CD14-positive monocyte (primary cell): Measurements from ENCODE around the gene TMEM54. TPM values are rescaled to one million over a fixed set of nuclear protein-coding genes. Genes with fewer than 3 reads are reported as not detected.

Source experiments
- DNase-seq, 3 donors: peaks; one replicate each; pipeline ENCODE4 v3.0.0-alpha.2; 2011 to 2022
- H2AFZ ChIP-seq: 2 replicates; pipeline ENCODE4 v1.6.0; 2012; ENCODE audit warnings: mild to moderate bottlenecking, low read depth, low read length, inconsistent platforms; ENCODE audit not compliant: insufficient read depth, poor library complexity, severe bottlenecking
- H3K27ac ChIP-seq, 2 donors: 1 replicate in 1 of 2; 2 replicates in 1 of 2; pipeline ENCODE4 v1.5.1; 2012 to 2013; ENCODE audit warnings: low read length in 2 of 2, control low read depth in 1 of 2, inconsistent platforms in 1 of 2, low read depth in 1 of 2, mild to moderate bottlenecking in 1 of 2
- H3K27me3 ChIP-seq, 2 donors: one replicate each; pipeline versions ENCODE4 v1.6.0 to v1.6.1; 2011 to 2013; ENCODE audit warnings: low read length in 2 of 2; ENCODE audit not compliant: control insufficient read depth in 2 of 2, insufficient read depth in 2 of 2
- H3K36me3 ChIP-seq, 2 donors: replicated peaks in 1 of 2; 1 replicate in 1 of 2; 2 replicates in 1 of 2; pipeline versions ENCODE4 v1.5.1 to v1.6.1; 2012 to 2013; ENCODE audit warnings: low read length in 2 of 2, control low read depth in 1 of 2, inconsistent platforms in 1 of 2, mild to moderate bottlenecking in 1 of 2; ENCODE audit not compliant: insufficient read depth in 2 of 2, control insufficient read depth in 1 of 2
- H3K4me1 ChIP-seq, 2 donors: 1 replicate in 1 of 2; 2 replicates in 1 of 2; pipeline versions ENCODE4 v1.5.1 to v1.6.1; 2012 to 2013; ENCODE audit warnings: low read length in 2 of 2, control low read depth in 1 of 2, inconsistent platforms in 1 of 2, mild to moderate bottlenecking in 1 of 2, moderate library complexity in 1 of 2; ENCODE audit not compliant: insufficient read depth in 2 of 2, control insufficient read depth in 1 of 2
- H3K4me2 ChIP-seq: replicated peaks from 2 replicates; pipeline ENCODE3; 2012; ENCODE audit warnings: low read length, moderate library complexity, mild to moderate bottlenecking; ENCODE audit not compliant: poor library complexity, severe bottlenecking; ENCODE audit errors: extremely low read depth
- H3K4me3 ChIP-seq, 3 experiments: fragments of 200-600 bp in 1 of 3; sonication (generic) in 1 of 3; replicated peaks in 1 of 3; 1 replicate in 2 of 3; 2 replicates in 1 of 3; pipeline ENCODE4 v1.5.1; 2011 to 2013; ENCODE audit warnings: low read length in 3 of 3, mild to moderate bottlenecking in 3 of 3, control low read depth in 2 of 3, low read depth in 2 of 3, inconsistent platforms in 1 of 3, moderate library complexity in 1 of 3
- H3K79me2 ChIP-seq: 2 replicates; pipeline ENCODE4 v1.6.0; 2012; ENCODE audit warnings: mild to moderate bottlenecking, control low read depth, inconsistent platforms, low read length, moderate library complexity; ENCODE audit not compliant: insufficient read depth
- H3K9ac ChIP-seq: 2 replicates; pipeline ENCODE4 v1.6.0; 2017; ENCODE audit warnings: low read length, mild to moderate bottlenecking; ENCODE audit not compliant: insufficient read depth, poor library complexity, severe bottlenecking
- H3K9me3 ChIP-seq, 2 donors: replicated peaks in 1 of 2; 1 replicate in 1 of 2; 2 replicates in 1 of 2; pipeline versions ENCODE4 v1.5.1 to v1.6.1; 2012 to 2013; ENCODE audit warnings: low read length in 2 of 2, control low read depth in 1 of 2; ENCODE audit not compliant: control insufficient read depth in 1 of 2, insufficient read depth in 1 of 2
- H4K20me1 ChIP-seq: 2 replicates; pipeline ENCODE4 v1.6.0; 2012; ENCODE audit warnings: mild to moderate bottlenecking, low read length, control low read depth, moderate library complexity; ENCODE audit not compliant: insufficient read depth
- H3K27ac Mint-ChIP-seq, 7 donors: one replicate each; pipeline ENCODE4 v1.8.0; 2020; ENCODE audit warnings: mild to moderate bottlenecking in 7 of 7, mixed read lengths in 7 of 7, moderate library complexity in 6 of 7, inconsistent platforms in 2 of 7
- H3K27me3 Mint-ChIP-seq, 3 donors: one replicate each; pipeline ENCODE4 v1.8.0; 2021 to 2022; ENCODE audit warnings: low read depth in 3 of 3, mild to moderate bottlenecking in 3 of 3, mixed read lengths in 3 of 3, moderate library complexity in 3 of 3, inconsistent platforms in 1 of 3
- H3K36me3 Mint-ChIP-seq, 2 donors: one replicate each; pipeline ENCODE4 v1.8.0; 2020; ENCODE audit warnings: mixed read lengths in 2 of 2, inconsistent platforms in 1 of 2, mild to moderate bottlenecking in 1 of 2
- H3K4me1 Mint-ChIP-seq: one replicate; pipeline ENCODE4 v1.8.0; 2020; ENCODE audit warnings: mild to moderate bottlenecking, mixed read lengths
- H3K4me3 Mint-ChIP-seq, 2 donors: one replicate each; pipeline ENCODE4 v1.8.0; 2020; ENCODE audit warnings: mild to moderate bottlenecking in 2 of 2, mixed read lengths in 2 of 2, moderate library complexity in 1 of 2
- H3K9me3 Mint-ChIP-seq, 7 donors: one replicate each; pipeline ENCODE4 v1.8.0; 2020 to 2022; ENCODE audit warnings: mixed read lengths in 7 of 7, mild to moderate bottlenecking in 6 of 7, moderate library complexity in 6 of 7, inconsistent platforms in 2 of 7
- WGBS: methylation state at CpG from one replicate; pipeline ENCODE4 v1.1.5; 2013; ENCODE audit warnings: missing lambda C conversion rate; ENCODE audit not compliant: insufficient coverage; 5-methylcytosine and 5-hydroxymethylcytosine counted together
- intact Hi-C, 2 donors: fragments of 100-400 bp; cut with micrococcal nuclease; formaldehyde crosslinking; loops; one replicate each; pipeline versions ENCODE4 v1.15.0 to v1.15.1; 2023
- polyA plus RNA-seq, 3 donors: library from polyadenylated mRNA; depleted of rRNA in 1 of 3; unstranded in 2 of 3; stranded (reverse) in 1 of 3; fragments of 300-500 nt in 2 of 3; fragments of >200 nt in 1 of 3; fragmentation: Illumina TruSeq in 2 of 3; gene quantifications; 1 replicate in 2 of 3; 2 replicates in 1 of 3; pipeline ENCODE4 v1.2.3, GENCODE V29; 2012 to 2021
- TF ChIP-seq, protein P1 (sequence below): fragments of 200-600 bp; IDR thresholded peaks from one replicate; pipeline ENCODE4 v1.8.0; 2022; ENCODE audit warnings: antibody characterized with exemption, mild to moderate bottlenecking

The TMEM54 gene
- polyA plus RNA-seq, 3 donors: 0.08 TPM; not detected in 2

DNA sequence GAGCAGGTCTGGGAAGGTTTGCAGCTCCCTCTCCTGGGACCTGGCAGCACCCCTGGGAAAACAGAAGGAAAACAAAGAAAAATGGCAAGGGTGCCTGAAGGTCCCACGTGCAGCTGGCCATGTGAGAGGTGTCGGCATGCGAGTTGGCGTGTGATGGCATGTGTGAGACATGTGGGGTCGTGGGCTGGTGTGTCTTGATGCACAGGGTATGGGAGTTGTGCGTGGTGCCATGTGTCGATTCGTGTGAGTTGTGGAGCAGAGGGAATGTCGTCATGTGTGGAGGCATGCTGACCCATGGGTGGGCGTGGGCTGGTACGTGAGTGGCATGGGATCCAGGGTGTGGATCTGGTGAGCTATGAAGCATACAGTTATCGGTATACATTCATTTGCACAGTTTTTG, 13.6 kb downstream of the TMEM54 start:
- peaks cover 2 to 18% (median 8%) of the 10 kb centered on the region in 7 donors for H3K9me3 Mint-ChIP-seq
- intact Hi-C loops: no loop called here
- 80% methylated on average over 11 of the region's 12 CpGs for WGBS
- Histone ChIP-seq H2AFZ (no peak overlapping the region), H3K36me3 (no peaks in the 10 kb centered on the region), H4K20me1 (no peaks in the 10 kb centered on the region), H3K4me1 (no peaks in the 10 kb centered on the region), H3K4me3 (no peak overlapping the region), H3K79me2 (no peaks in the 10 kb centered on the region), H3K27me3 (peaks cover 18 to 81% of the 10 kb centered on the region in 2 donors), H3K9me3 (peaks cover 1 to 8% of the 10 kb centered on the region in 2 donors), H3K4me2 (no peak overlapping the region), H3K27ac (no peak overlapping the region), H3K9ac (no peak overlapping the region)
- peaks cover 71 to 82% (median 79%) of the 10 kb centered on the region in 3 donors for H3K27me3 Mint-ChIP-seq
- H3K4me1 Mint-ChIP-seq: peaks cover 5% of the 10 kb centered on the region
- H3K36me3 Mint-ChIP-seq: peaks cover 0 to 5% of the 10 kb centered on the region in 2 donors
- peak overlapping the region in 1 of 2 donors; percentile 71 for H3K4me3 Mint-ChIP-seq
- no peak overlapping the region for H3K27ac Mint-ChIP-seq
- DNase-seq: no peak
- TF ChIP-seq, protein P1, sequence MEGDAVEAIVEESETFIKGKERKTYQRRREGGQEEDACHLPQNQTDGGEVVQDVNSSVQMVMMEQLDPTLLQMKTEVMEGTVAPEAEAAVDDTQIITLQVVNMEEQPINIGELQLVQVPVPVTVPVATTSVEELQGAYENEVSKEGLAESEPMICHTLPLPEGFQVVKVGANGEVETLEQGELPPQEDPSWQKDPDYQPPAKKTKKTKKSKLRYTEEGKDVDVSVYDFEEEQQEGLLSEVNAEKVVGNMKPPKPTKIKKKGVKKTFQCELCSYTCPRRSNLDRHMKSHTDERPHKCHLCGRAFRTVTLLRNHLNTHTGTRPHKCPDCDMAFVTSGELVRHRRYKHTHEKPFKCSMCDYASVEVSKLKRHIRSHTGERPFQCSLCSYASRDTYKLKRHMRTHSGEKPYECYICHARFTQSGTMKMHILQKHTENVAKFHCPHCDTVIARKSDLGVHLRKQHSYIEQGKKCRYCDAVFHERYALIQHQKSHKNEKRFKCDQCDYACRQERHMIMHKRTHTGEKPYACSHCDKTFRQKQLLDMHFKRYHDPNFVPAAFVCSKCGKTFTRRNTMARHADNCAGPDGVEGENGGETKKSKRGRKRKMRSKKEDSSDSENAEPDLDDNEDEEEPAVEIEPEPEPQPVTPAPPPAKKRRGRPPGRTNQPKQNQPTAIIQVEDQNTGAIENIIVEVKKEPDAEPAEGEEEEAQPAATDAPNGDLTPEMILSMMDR: no peak

DNA sequence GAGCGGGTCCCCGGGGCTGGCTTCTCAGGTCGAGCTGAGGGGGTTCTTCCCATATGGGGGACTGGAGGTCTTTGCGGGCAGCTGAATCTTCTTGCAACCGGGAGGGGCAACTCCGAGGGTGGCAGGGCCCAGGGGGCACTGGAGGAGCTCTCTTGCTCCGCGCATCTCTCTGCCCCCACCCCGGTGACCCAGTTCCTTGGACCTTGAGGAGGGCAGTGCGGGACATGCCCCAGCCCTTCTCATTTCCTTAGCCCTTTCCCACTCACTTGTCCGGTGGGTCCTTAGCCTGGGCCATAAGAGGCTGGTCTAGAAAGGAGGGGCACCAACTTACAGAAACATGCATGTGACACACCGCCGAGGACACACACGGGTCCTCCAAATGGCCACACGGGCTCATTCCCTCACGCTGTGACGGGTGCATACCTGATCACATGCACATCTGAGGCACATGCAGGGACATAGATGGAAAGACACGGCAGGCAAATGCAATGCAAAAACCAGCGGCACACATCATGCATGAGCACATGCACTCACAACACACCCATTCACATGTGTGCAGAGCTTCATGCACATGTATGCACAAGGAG, 14.3 kb downstream of the TMEM54 start:
- H3K27me3 Mint-ChIP-seq: peaks cover 64 to 81% (median 73%) of the 10 kb centered on the region in 3 donors
- no peaks in the 10 kb centered on the region for H3K36me3 Mint-ChIP-seq
- intact Hi-C loops: no loop called here
- H3K4me2 ChIP-seq: no peak overlapping the region
- no peaks in the 10 kb centered on the region for H3K4me1 Mint-ChIP-seq
- H3K4me3 ChIP-seq: no peak overlapping the region
- peaks cover 0 to 11% (median 3%) of the 10 kb centered on the region in 7 donors for H3K9me3 Mint-ChIP-seq
- H3K9me3 ChIP-seq: peaks cover 0 to 4% of the 10 kb centered on the region in 2 donors
- DNase-seq: no peak
- TF ChIP-seq, protein P1: no peak
- H2AFZ ChIP-seq: no peak overlapping the region
- no peaks in the 10 kb centered on the region for H4K20me1 ChIP-seq
- peak overlapping the region in 1 of 2 donors; percentile 71 for H3K4me3 Mint-ChIP-seq
- no peak overlapping the region for H3K27ac ChIP-seq
- H3K27ac Mint-ChIP-seq: no peak overlapping the region
- peaks cover 11 to 74% of the 10 kb centered on the region in 2 donors for H3K27me3 ChIP-seq
- H3K4me1 ChIP-seq: no peaks in the 10 kb centered on the region
- H3K9ac ChIP-seq: no peak overlapping the region
- no peaks in the 10 kb centered on the region for H3K36me3 ChIP-seq
- 43% methylated on average over 19 of the region's 19 CpGs for WGBS
- no peaks in the 10 kb centered on the region for H3K79me2 ChIP-seq
